ENCODE measurements around the gene FAM32A.

The FAM32A gene

GRCh38 chr19:16185123-16185767 is at the start of gene FAM32A:
Gene FAM32A, plus strand, starts transcription at chr19:16185410. Its CDS starts 33 bp downstream, at chr19:16185443.
- in situ Hi-C loops (cut with MboI; ENCODE audit: low sequenced_read_pairs) = loop anchor here (25.0 kb wide), 2 partner anchors 348 to 548 kb away; partner anchors contain the start of gene CYP4F3

DNA sequence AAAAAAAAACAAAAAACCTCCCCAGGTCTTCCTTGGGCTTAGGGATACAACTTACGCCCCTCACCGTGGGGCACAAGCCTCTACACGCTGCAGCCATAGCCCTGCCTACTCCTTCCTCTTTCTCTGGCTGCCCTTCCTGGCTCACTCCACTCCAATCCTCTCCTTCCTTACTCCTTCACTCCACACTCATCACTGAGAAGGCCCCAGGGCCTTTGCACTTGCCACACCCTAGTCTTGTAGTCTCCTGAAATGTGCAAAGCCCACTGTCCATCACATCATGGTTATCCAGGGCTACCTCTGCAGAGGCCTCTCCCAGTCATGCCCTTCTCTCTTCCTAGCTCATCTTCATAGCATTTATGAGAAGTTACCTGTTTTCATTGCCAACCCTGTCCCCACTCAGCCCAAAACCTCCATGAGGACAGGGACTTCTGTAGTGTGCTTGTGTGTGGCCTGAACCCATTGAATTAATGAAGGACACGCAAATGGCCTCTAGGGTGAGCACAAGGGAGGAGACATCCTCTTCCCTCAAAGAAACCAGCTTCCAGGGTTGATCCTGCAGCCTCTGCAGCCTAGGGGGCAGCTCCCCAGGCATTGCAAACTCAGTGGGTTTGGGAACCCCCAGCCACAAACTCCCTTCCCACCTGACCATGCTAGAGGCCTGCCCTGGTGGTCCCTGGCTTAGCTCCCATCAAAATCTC is 49.6 kb upstream of the FAM32A start:
- in situ Hi-C loops (cut with MboI; ENCODE audit: low sequenced_read_pairs) = no loop called here

- in situ Hi-C loops (cut with MboI; ENCODE audit: low sequenced_read_pairs) = no loop called here
Measured at GRCh38 chr19:16136185-16136999, 48.8 kb upstream of the FAM32A start.

- in situ Hi-C loops (cut with MboI; ENCODE audit: low sequenced_read_pairs) = no loop called here
Measured at GRCh38 chr19:16139752-16140151, 45.5 kb upstream of the FAM32A start.

DNA sequence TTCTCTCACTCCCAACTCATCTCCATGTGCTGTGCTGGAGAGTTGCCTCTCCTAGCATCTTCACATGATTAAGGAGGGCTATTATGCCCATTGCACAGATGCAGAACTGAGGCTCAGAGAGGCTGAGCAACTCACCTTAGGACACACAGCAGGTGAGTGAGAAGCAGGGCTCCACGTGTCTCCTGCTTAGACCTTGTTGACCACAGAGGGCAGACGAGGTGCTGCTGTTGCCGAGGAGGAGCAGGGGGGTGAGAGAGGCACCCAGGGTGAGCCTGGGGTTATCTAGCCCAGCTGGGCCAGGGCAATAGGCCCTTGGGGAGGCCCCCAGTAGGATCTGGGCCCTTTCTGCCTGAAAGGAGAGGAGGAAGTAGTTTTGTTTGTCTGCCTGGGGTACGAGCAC is 44.2 kb upstream of the FAM32A start:
- in situ Hi-C loops (cut with MboI; ENCODE audit: low sequenced_read_pairs) = no loop called here

GRCh38 chr19:16142032-16142580 is 43.1 kb upstream of the FAM32A start:
- in situ Hi-C loops (cut with MboI; ENCODE audit: low sequenced_read_pairs) = no loop called here

GRCh38 chr19:16143399-16144215 is 41.6 kb upstream of the FAM32A start, which contains the start of gene HSH2D:
Gene HSH2D, plus strand, starts transcription at chr19:16143685. Its CDS starts 5,066 bp downstream, at chr19:16148751.
- in situ Hi-C loops (cut with MboI; ENCODE audit: low sequenced_read_pairs) = no loop called here

- in situ Hi-C loops (cut with MboI; ENCODE audit: low sequenced_read_pairs) = no loop called here
Measured at GRCh38 chr19:16144216-16144581, 41.0 kb upstream of the FAM32A start.

DNA sequence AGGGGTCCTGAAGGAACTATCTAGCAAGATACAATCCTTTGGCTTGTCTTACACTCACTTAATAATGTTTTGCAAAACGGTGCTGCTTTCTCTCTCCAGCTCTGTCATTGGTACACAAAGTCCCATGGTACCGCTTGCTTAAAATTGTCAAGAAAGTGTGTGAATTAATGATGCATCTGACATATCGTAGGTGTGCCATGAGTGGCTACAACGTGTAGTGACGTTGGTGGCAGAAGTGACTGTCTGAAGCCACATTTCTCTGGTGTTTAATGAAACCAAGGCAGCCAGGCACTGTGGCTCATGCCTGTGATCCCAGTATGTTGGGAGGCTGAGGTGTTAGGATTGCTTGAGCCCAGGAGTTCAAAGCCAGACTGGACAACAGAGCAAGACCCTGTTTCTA is 39.1 kb upstream of the FAM32A start:
- in situ Hi-C loops (cut with MboI; ENCODE audit: low sequenced_read_pairs) = no loop called here

- in situ Hi-C loops (cut with MboI; ENCODE audit: low sequenced_read_pairs) = no loop called here
Measured at GRCh38 chr19:16148443-16149229, 36.6 kb upstream of the FAM32A start.

DNA sequence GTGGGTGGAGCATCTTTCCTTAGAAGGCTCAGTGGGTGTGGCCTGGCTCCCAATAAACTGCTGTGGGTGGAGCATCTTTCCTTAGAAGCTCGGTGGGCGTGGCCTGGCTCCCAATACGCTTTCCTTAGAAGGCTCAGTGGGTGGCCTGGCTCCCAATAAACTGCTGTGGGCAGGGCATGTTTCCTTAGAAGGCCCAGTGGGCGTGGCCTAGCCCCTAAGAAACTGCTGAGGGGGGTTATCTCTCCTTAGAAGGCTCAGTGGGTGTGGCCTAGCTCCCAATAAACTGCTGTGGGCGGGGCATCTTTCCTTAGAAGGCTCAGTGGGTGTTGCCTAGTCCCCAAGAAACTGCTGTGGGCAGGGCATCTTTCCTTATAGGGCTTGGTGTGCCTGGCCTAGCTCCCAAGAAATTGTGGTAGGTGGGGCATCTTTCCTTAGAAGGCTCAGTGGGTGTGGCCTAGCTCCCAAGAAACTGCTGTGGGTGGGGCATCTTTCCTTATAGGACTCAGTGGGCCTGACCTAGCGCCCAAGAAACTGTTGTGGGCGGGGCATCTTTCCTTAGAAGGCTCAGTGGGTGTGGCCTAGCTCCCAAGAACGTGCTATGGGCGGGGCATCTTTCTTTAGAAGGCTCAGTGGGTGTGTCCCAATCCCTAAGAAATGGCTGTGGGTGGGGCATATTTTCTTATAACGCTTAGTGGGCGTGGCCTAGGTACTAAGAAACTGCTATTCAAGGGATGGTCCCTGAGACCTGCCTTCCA is 31.5 kb upstream of the FAM32A start:
- in situ Hi-C loops (cut with MboI; ENCODE audit: low sequenced_read_pairs) = no loop called here

DNA sequence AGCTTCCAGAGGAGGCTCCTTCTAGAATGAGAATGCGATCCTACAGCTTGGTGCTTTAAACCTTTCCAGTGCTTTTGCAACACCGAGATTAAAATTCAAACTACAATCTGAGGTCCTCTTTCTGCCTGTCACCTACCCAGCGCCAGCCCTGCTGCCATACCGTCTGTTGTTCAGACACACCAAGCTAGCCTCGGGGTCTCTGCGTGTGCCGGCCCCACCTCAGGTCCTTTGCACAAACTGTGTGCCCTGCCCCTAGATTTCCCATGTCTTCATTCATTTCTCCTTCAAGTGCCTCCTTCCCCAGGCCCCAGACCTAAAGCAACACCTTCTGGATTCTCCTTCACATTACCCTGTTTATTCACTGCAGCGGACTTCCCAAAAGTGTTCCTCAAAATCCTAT is 30.7 kb upstream of the FAM32A start:
- in situ Hi-C loops (cut with MboI; ENCODE audit: low sequenced_read_pairs) = no loop called here

DNA sequence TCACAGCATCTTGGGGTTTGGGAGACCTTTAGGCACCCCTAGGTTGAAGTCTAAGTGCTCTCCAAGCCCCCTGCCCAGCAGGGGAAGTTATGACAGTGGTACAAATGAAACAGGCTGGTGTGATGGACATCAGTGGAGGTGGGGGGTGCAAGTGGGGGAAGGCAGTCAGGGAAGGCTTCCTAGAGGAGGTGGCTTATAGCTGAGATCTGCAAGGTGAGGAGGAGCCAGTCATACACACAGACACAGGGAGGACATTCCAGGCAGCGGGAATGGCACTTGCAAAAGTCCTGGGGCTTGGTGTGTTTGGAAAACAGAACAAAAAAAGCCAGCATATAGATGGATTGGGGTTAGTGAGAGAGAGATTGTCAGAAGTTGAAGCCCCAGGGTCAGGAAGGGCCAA is 30.1 kb upstream of the FAM32A start:
- in situ Hi-C loops (cut with MboI; ENCODE audit: low sequenced_read_pairs) = no loop called here

DNA sequence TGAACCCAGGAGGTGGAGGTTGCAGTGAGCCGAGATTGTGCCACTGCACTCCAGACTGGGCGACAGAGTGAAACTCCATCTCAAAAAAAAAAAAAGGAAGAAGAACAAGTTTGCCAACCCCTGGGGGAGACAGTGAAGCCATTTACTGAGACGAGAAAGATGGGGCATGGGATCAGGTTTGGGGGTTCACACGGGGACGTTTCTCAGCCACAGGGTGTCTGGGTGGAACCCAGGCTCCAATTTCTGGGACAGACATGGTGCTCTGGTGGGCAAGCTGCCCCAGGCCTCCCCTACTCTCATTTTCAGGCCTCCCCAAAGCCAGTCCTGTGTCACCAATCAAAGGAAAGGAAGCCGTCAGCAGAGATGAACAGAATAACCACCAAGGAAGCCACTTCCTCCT is 28.3 kb upstream of the FAM32A start:
- in situ Hi-C loops (cut with MboI; ENCODE audit: low sequenced_read_pairs) = no loop called here

- in situ Hi-C loops (cut with MboI; ENCODE audit: low sequenced_read_pairs) = no loop called here
Measured at GRCh38 chr19:16157601-16158000, 27.6 kb upstream of the FAM32A start.

DNA sequence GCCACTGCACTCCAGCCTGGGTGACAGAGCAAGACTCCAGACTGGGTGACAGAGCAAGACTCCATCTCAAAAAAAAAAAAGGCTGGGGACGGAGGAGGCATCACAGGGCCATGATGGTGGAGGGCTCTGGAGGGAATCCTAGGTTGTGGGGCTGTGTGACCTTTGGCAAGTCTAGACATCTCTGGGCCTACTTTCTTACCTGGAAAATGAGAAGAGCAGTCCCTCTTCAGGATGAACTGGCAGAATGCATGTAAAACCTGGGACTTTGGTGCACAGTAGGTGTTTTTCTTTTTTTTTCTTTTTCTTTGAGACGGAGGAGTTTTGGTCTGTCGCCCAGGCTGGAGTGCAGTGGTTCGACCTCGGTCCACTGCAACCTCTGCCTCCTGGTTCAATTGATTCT is 25.6 kb upstream of the FAM32A start:
- in situ Hi-C loops (cut with MboI; ENCODE audit: low sequenced_read_pairs) = no loop called here

- in situ Hi-C loops (cut with MboI; ENCODE audit: low sequenced_read_pairs) = no loop called here
Measured at GRCh38 chr19:16160445-16160942, 24.7 kb upstream of the FAM32A start.

DNA sequence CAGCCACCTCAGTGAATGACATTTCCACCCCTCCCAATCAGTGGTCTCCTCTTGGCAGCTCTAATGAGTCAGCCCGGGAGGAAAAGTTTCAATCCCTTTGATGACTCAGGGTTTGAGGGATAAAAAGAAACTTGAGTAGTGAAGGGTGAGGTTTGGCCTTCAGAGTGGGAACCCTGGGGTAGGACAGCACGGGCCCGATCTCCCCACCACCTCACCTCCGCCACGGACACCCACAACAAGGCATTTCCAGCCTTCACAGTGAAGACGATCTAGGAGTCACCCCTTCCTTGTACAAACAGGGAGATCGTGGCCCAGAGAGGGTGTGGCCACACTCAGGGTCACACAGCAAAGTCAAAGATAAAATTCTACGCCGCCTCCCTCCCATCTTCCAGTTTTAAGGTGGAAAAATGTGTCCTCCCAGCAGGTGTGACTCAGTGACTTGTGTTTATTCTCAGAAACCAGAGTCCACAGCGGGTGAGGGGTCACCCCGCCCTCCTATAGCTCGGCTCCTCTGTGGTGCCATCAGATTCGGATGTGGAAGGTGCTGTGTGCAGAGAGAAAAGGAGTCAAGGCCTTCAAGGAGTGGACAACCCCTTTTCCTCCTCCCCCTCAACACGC is 24.2 kb upstream of the FAM32A start:
- in situ Hi-C loops (cut with MboI; ENCODE audit: low sequenced_read_pairs) = no loop called here
